Immature natural killer cell (primary cell): ENCODE data around the gene TTC3. TPM values are rescaled to one million over a fixed set of nuclear protein-coding genes. Genes with fewer than 3 reads are reported as not detected.
A peak's percentile ranks its signal among the peaks of the same experiment; 100 is the strongest.
"Not testable (repeated sequence)": the region's sequence is repeated elsewhere in the genome, so short reads cannot be mapped to it uniquely, and the experiment has no call there.

ENCODE experiments used
- DNase-seq, 3 donors: peaks; one replicate each; pipeline ENCODE4 v3.0.0; 2022; ENCODE audit warnings: mixed read lengths in 1 of 3
- H3K27ac Mint-ChIP-seq, 6 donors: one replicate each; pipeline ENCODE4 v1.8.0; 2020; ENCODE audit warnings: mixed read lengths in 6 of 6, mild to moderate bottlenecking in 5 of 6, inconsistent platforms in 4 of 6, moderate library complexity in 3 of 6
- H3K27me3 Mint-ChIP-seq, 3 donors: one replicate each; pipeline ENCODE4 v1.8.0; 2020 to 2021; ENCODE audit warnings: low read depth in 3 of 3, mild to moderate bottlenecking in 3 of 3, mixed read lengths in 3 of 3, moderate library complexity in 3 of 3, inconsistent platforms in 1 of 3
- H3K36me3 Mint-ChIP-seq, 3 donors: one replicate each; pipeline ENCODE4 v1.8.0; 2020; ENCODE audit warnings: mixed read lengths in 3 of 3, inconsistent platforms in 2 of 3, mild to moderate bottlenecking in 2 of 3
- H3K4me1 Mint-ChIP-seq, 2 donors: one replicate each; pipeline ENCODE4 v1.8.0; 2020; ENCODE audit warnings: inconsistent platforms in 2 of 2, mild to moderate bottlenecking in 2 of 2, mixed read lengths in 2 of 2, moderate library complexity in 1 of 2
- H3K4me3 Mint-ChIP-seq, 5 donors: one replicate each; pipeline ENCODE4 v1.8.0; 2020; ENCODE audit warnings: mild to moderate bottlenecking in 5 of 5, mixed read lengths in 5 of 5, inconsistent platforms in 3 of 5, moderate library complexity in 3 of 5
- H3K9me3 Mint-ChIP-seq, 6 donors: one replicate each; pipeline ENCODE4 v1.8.0; 2020; ENCODE audit warnings: mild to moderate bottlenecking in 6 of 6, mixed read lengths in 6 of 6, inconsistent platforms in 4 of 6, moderate library complexity in 3 of 6
- polyA plus RNA-seq, 3 donors: library from polyadenylated mRNA; unstranded; fragments of 300-500 nt; fragmentation: Illumina TruSeq; gene quantifications; one replicate each; pipeline ENCODE4 v1.2.3, GENCODE V29; 2021

The TTC3 gene, protein sequence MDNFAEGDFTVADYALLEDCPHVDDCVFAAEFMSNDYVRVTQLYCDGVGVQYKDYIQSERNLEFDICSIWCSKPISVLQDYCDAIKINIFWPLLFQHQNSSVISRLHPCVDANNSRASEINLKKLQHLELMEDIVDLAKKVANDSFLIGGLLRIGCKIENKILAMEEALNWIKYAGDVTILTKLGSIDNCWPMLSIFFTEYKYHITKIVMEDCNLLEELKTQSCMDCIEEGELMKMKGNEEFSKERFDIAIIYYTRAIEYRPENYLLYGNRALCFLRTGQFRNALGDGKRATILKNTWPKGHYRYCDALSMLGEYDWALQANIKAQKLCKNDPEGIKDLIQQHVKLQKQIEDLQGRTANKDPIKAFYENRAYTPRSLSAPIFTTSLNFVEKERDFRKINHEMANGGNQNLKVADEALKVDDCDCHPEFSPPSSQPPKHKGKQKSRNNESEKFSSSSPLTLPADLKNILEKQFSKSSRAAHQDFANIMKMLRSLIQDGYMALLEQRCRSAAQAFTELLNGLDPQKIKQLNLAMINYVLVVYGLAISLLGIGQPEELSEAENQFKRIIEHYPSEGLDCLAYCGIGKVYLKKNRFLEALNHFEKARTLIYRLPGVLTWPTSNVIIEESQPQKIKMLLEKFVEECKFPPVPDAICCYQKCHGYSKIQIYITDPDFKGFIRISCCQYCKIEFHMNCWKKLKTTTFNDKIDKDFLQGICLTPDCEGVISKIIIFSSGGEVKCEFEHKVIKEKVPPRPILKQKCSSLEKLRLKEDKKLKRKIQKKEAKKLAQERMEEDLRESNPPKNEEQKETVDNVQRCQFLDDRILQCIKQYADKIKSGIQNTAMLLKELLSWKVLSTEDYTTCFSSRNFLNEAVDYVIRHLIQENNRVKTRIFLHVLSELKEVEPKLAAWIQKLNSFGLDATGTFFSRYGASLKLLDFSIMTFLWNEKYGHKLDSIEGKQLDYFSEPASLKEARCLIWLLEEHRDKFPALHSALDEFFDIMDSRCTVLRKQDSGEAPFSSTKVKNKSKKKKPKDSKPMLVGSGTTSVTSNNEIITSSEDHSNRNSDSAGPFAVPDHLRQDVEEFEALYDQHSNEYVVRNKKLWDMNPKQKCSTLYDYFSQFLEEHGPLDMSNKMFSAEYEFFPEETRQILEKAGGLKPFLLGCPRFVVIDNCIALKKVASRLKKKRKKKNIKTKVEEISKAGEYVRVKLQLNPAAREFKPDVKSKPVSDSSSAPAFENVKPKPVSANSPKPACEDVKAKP (N-terminal part only)
- polyA plus RNA-seq: 10 to 100 TPM; 26.9 to 67.8 (median 31.2) TPM

DNA sequence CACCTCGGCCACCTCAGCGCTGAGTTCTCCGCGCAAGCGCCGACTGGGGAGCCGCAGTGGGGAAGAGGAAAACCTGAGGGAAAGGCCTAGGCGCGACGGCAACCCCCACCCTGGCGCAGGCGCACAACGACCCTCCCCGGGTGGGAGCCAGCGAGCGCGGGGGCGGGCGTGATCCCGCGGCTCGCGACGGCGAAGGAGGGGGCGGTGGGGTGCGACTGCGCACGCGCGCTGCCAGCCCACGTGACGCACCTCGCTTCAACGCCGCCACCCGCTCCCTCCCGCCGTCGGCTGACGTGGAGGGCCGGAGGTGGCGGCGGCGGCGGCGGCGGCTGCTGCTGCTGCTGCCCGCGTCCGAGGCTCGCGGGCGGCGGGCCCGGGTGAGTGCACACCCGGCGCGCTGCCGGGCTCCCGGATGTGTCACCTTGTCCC is at the start of gene TTC3, which contains the start of gene PIGP:
Gene TTC3, plus strand, starts transcription at position 267 of the 429 bp plus-strand sequence. CDS start 14,004 bp downstream, outside the sequence.
Gene PIGP, minus strand, starts transcription at position 84 of the 429 bp plus-strand sequence. CDS start 556 bp downstream, outside the sequence.
- DNase-seq: peak; percentile 97 to 98 (median 97)
- H3K4me1 Mint-ChIP-seq: peaks cover 30 to 49% of the 10 kb centered on the region in 2 donors
- H3K36me3 Mint-ChIP-seq: peaks cover 4 to 10% (median 4%) of the 10 kb centered on the region in 3 donors
- H3K27me3 Mint-ChIP-seq: peaks cover 11 to 21% (median 12%) of the 10 kb centered on the region in 3 donors
- peak within 1 kb of the TSS; percentile 96 to 100 (median 99) for H3K27ac Mint-ChIP-seq
- H3K4me3 Mint-ChIP-seq: peak within 1 kb of the TSS; percentile 95 to 100 (median 98)
- H3K9me3 Mint-ChIP-seq: no peaks in the 10 kb centered on the region

DNA sequence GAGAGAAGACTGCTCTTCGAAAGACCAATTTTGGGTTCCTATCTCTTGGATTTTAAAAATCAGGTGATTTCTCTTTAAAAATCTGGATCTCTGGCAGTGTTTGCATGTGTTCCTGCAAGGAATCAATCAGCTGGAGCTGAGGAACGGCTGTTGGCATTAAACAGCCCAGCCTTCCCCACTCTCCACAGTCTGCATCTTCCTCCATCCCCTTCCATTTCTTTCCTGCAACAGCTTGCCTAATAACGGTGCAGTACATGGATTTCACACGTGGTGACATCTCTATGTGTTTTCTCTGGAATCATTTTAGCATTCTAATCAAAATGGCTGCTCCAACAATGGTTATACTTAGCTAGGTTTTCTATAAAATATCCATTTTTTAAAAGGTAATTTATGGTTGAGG is 46.6 kb upstream of the TTC3 start:
- H3K4me1 Mint-ChIP-seq: no peaks in the 10 kb centered on the region
- peaks cover 0 to 5% (median 0%) of the 10 kb centered on the region in 3 donors for H3K27me3 Mint-ChIP-seq
- H3K36me3 Mint-ChIP-seq: no peaks in the 10 kb centered on the region
- H3K4me3 Mint-ChIP-seq: no peak overlapping the region
- DNase-seq: no peak
- H3K9me3 Mint-ChIP-seq: peaks cover 0 to 2% (median 0%) of the 10 kb centered on the region in 6 donors
- H3K27ac Mint-ChIP-seq: no peak overlapping the region

DNA sequence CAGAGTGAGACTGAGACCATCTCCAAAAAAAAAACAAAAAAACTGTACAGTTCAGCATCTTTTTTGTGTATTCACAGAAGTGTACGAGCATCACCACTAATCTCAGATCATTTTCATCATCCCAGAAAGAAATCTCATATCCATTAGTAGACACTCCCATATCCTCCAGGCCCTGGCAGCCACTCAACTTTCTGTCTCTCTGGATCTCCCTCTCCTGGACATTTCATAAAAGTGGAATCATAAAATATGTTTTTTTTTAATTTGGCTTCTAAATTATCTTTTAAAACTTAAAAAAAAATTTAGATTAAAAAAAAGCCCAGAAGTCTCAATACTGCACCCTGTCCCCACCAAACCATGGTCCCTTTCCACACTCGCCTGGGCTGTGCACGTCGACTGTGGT is 44.5 kb upstream of the TTC3 start:
- Mint-ChIP-seq H3K9me3 (peaks cover 0 to 2% (median 0%) of the 10 kb centered on the region in 6 donors), H3K27me3 (peaks cover 0 to 3% (median 0%) of the 10 kb centered on the region in 3 donors), H3K27ac (no peak overlapping the region), H3K36me3 (no peaks in the 10 kb centered on the region), H3K4me1 (no peaks in the 10 kb centered on the region), H3K4me3 (no peak overlapping the region)
- no peak for DNase-seq

DNA sequence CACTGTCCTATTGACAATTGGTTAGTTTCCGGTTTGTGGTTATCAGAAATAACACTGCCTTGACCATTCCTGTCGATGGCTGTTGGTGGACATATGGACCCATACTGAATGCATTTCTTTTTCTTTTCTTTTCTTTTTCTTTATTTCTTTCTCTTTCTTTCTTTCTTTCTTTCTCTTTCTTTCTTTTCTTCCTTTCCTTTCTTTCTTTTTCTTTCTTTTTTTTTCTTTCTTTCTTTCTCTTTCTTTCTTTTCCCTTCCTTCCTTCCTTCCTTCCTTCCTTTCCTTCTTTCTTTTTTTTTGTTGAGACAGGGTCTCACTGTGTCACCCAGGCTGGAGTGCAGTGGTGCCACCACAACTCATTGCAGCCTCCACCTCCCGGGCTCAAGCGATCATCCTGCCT is 42.2 kb upstream of the TTC3 start:
- peaks cover 0 to 2% (median 0%) of the 10 kb centered on the region in 6 donors for H3K9me3 Mint-ChIP-seq
- H3K27ac Mint-ChIP-seq: no peak overlapping the region
- no peak overlapping the region for H3K4me3 Mint-ChIP-seq
- no peak for DNase-seq
- peaks cover 0 to 6% (median 3%) of the 10 kb centered on the region in 3 donors for H3K27me3 Mint-ChIP-seq
- H3K36me3 Mint-ChIP-seq: no peaks in the 10 kb centered on the region
- no peaks in the 10 kb centered on the region for H3K4me1 Mint-ChIP-seq

DNA sequence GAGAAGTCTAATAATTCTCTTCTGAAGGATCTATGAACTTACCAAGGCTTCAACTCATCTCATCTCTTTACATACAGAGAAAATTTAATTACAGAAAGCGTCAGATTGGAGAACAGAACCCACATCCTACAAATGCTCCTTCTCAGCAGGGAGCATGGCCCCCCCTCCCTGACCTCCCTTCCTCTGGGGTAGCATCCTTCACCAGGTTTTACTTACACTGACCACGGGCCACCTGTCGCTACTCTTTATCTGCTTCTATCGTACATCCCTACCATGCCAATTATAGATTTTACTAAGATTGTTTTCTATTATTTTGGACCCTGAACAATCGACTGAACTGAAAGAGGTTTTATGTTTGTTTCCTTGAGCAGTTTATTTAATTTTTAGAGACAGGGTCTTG is 40.8 kb upstream of the TTC3 start:
- no peaks in the 10 kb centered on the region for H3K36me3 Mint-ChIP-seq
- H3K27ac Mint-ChIP-seq: no peak overlapping the region
- H3K4me3 Mint-ChIP-seq: no peak overlapping the region

DNA sequence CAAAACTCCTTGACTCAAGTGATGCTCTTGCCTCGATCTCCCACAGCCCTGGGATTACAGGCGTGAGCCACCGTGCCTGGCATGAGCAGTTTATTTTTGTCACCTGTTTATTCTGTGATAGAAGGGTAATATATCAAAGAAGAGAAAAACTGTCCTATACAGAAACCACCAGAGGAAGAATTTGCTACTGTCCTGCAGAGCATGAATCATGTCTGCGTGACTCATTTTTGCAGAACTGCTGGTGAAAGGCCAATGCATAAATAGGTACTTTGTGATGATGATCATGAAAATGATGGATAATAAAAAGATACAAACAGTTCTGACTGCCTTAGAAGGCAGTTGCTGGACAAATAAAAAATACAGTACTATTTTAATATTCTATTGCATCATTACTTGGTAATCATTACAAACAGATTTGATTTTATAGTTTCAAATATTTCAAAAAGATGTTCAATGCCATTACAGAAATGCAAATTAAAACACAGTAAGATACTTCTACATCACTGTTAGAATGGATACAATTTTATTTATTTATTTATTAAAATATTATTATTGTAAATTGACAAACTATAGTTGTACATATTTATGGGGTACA is 40.1 kb upstream of the TTC3 start:
- Mint-ChIP-seq H3K4me3 (no peak overlapping the region), H3K27me3 (peaks cover 0 to 6% (median 3%) of the 10 kb centered on the region in 3 donors), H3K27ac (no peak overlapping the region), H3K4me1 (no peaks in the 10 kb centered on the region), H3K9me3 (no peaks in the 10 kb centered on the region), H3K36me3 (no peaks in the 10 kb centered on the region)
- no peak for DNase-seq

More for the DNA sequence above, 40.8 kb upstream of the TTC3 start:
- Mint-ChIP-seq H3K27me3 (peaks cover 0 to 6% (median 3%) of the 10 kb centered on the region in 3 donors), H3K9me3 (no peaks in the 10 kb centered on the region), H3K4me1 (no peaks in the 10 kb centered on the region)
- no peak for DNase-seq

DNA sequence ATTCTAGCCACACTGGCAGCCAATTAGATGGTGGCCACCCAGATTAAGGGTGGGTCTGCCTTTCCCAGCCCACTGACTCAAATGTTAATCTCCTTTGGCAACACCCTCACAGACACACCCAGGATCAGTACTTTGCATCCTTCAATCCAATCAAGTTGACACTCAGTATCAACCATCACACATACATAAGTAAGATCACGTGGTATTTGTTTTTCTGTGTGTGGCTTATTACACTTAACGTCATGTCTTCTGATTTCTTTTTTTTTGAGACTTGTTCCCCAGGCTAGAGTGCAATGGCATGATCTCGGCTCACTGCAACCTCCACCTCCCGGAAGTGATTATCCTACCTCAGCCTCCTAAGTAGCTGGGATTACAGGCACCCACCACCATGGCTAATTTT is 38.7 kb upstream of the TTC3 start:
- not testable (repeated sequence) for H3K4me3 Mint-ChIP-seq, DNase-seq, H3K4me1 Mint-ChIP-seq, H3K27ac Mint-ChIP-seq, H3K36me3 Mint-ChIP-seq, H3K9me3 Mint-ChIP-seq, H3K27me3 Mint-ChIP-seq

DNA sequence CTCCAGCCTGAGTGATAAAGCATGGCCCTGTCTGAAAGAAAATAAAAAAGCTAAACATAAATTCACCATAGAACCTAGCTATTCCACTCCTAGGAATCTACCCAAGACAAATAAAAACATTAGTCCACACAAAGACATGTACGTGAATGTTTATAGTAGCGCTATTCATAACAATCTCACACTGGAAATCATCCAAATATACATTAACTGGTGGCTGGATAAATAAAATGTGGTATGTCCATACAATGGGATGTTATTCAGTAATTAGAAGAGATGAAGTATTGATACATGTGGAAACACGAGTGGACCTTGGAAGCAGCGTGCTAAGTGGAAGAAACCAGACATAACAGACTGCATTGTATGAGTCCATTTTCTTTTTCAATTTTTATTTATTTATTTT is 36.9 kb upstream of the TTC3 start:
- Mint-ChIP-seq H3K4me1 (no peaks in the 10 kb centered on the region), H3K36me3 (no peaks in the 10 kb centered on the region), H3K27ac (no peak overlapping the region), H3K4me3 (no peak overlapping the region), H3K27me3 (peaks cover 0 to 5% (median 3%) of the 10 kb centered on the region in 3 donors), H3K9me3 (no peaks in the 10 kb centered on the region)
- DNase-seq: no peak

DNA sequence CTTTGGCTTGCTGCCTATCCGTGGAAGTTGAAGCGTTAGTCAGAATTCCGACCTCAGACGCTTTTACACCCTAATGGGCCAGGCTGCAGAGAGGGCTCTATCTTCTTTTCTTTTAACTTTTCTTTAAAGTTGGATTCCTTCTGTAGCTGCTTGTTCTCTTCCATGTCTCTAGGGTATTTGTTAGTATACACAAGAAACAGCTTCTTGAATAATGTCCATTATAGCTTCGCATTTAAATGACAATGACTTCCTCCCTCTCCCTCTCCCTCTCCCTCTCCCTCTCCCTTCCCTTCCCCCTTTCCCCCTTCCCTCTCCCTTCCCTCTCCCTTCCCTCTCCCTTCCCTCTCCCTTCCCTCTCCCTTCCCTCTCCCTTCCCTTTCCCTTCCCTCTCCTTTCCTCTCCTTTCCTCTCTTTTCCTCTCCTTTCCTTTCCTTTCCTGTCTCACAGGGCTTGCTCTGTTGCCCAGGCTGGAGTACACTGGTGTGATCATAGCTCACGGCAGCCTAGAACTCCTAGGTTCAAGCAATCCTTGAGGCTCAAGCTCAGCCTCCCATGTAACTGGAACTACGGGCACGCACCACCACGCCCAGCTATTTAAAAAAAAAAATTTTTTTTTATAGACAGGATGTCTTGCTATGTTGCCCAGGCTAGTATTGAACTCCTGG is 33.5 kb upstream of the TTC3 start:
- Mint-ChIP-seq H3K27ac (no peak overlapping the region), H3K4me3 (no peak overlapping the region), H3K4me1 (peaks cover under 1% of the 10 kb centered on the region in 2 donors), H3K9me3 (no peaks in the 10 kb centered on the region), H3K27me3 (peaks cover 0 to under 1% (median under 1%) of the 10 kb centered on the region in 3 donors), H3K36me3 (no peaks in the 10 kb centered on the region)
- no peak for DNase-seq

DNA sequence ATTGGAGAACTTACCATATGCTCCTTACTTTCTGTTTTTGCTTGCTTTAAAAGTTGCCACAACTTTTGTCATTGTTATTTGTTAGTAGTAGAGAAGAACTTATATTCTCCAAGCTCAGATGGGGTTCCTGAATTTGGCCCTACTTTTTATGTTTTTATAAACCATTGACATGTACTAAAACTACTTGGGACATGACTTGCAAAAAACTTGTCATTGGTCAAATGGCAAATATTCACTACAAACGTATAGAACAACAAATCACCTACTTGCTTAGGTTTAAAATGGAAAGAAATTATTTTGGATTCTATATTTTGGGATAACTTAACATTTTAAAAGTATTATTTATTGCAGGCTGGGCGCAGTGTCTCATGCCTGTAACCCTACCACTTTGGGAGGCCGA is 32.8 kb upstream of the TTC3 start:
- peaks cover 6 to 7% of the 10 kb centered on the region in 2 donors for H3K4me1 Mint-ChIP-seq

DNA sequence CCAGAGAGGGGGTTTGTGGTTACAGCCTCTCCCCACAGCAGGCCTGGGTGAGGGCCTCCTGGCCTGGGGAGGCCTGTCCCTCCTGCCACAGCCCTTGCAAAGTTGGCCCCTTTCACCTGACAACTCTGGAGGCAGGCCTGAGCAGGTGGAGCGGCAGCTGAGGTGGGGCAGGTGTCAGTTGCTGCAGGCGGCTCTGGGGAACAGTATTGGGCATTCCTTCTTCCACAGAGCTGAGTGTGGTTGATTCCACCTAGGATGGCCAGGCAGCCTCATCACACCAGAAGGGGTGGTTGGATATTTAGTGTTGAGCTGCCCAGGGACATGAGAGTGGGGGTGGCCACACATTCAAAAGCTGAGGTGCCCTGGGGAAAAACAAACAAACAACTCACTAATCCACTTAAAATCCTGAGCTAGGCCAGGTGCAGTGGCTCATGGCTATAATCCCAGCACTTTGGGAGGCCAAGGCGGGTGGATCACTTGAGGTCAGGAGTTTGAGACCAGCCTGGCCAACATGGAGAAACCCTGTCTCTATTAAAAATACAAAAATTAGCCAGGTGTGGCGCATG is 31.3 kb upstream of the TTC3 start:
- no peak overlapping the region for H3K27ac Mint-ChIP-seq
- no peaks in the 10 kb centered on the region for H3K9me3 Mint-ChIP-seq
- H3K27me3 Mint-ChIP-seq: peaks cover 0 to 5% (median 2%) of the 10 kb centered on the region in 3 donors
- H3K4me3 Mint-ChIP-seq: no peak overlapping the region
- DNase-seq: no peak
- no peaks in the 10 kb centered on the region for H3K36me3 Mint-ChIP-seq
- peaks cover 10 to 14% of the 10 kb centered on the region in 2 donors for H3K4me1 Mint-ChIP-seq

More for the DNA sequence above, 32.8 kb upstream of the TTC3 start:
- Mint-ChIP-seq H3K9me3 (no peaks in the 10 kb centered on the region), H3K4me3 (no peak overlapping the region), H3K36me3 (no peaks in the 10 kb centered on the region), H3K27ac (no peak overlapping the region), H3K27me3 (peaks cover 0 to 2% (median 0%) of the 10 kb centered on the region in 3 donors)
- no peak for DNase-seq

DNA sequence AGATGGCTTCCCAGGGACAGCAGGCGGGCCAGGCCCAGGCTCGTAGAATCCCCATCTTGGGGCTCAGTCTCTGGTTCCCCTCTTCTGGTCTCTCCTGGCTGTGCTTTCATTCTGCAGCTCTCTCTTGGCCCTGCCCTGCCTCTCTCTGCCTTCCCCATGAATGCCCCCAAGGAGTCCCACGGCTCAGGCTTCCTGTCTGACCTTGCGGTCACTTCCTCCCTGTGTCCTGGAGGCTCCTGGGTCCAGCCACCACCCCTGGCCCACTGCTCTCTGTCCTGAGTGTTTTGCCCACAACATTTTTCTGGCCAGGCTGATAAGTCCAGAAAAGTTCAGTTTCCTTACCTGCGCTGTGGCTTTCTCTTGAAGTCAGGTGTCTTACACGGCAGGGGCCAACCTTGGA is 29.2 kb upstream of the TTC3 start:
- no peak for DNase-seq
- Mint-ChIP-seq H3K4me3 (no peak overlapping the region), H3K27me3 (peaks cover 0 to 6% (median 5%) of the 10 kb centered on the region in 3 donors), H3K27ac (peak overlapping the region in 1 of 6 donors; percentile 87), H3K4me1 (peaks cover 10 to 14% of the 10 kb centered on the region in 2 donors), H3K36me3 (no peaks in the 10 kb centered on the region), H3K9me3 (no peaks in the 10 kb centered on the region)
